Uterus (tissue), 4 donors: ENCODE data around the gene ZNF423. TPM values are rescaled to one million over a fixed set of nuclear protein-coding genes. Genes with fewer than 3 reads are reported as not detected.

Experiments used
- DNase-seq, 2 donors: peaks; one replicate each; pipeline ENCODE4 v3.0.0-alpha.2; 2019 to 2020
- H3K27ac ChIP-seq, 2 donors: fragments of 200-600 bp; sonication (generic); 1 replicate in 1 of 2; 2 replicates in 1 of 2; pipeline ENCODE4 v1.5.1; 2016 to 2018
- H3K27me3 ChIP-seq, 2 donors: fragments of 200-600 bp; sonication (generic); one replicate each; pipeline ENCODE4 v1.5.1; 2018 to 2019; ENCODE audit warnings: control low read depth in 1 of 2
- H3K36me3 ChIP-seq, 2 donors: fragments of 200-600 bp; sonication (generic); one replicate each; pipeline ENCODE4 v1.5.1; 2019; ENCODE audit warnings: control low read depth in 1 of 2
- H3K4me1 ChIP-seq, 2 donors: fragments of 200-600 bp; sonication (generic); one replicate each; pipeline ENCODE4 v1.5.1; 2018 to 2019; ENCODE audit warnings: control low read depth in 1 of 2
- H3K4me3 ChIP-seq, 2 donors: fragments of 200-600 bp; sonication (generic); 1 replicate in 1 of 2; 2 replicates in 1 of 2; pipeline ENCODE4 v1.5.1; 2018 to 2019; ENCODE audit warnings: mild to moderate bottlenecking in 1 of 2
- H3K9me3 ChIP-seq, 2 donors: fragments of 200-600 bp; sonication (generic); one replicate each; pipeline ENCODE4 v1.5.1; 2019; ENCODE audit warnings: control low read depth in 1 of 2
- POLR2A ChIP-seq, 2 donors: fragments of 450-650 bp; IDR thresholded peaks; one replicate each; pipeline ENCODE4 v1.6.1; 2016; ENCODE audit warnings: antibody characterized with exemption in 2 of 2, mild to moderate bottlenecking in 1 of 2, moderate library complexity in 1 of 2
- intact Hi-C: fragments of 100-400 bp; cut with DNase I; formaldehyde crosslinking; loops from one replicate; pipeline ENCODE4 v1.15.1; 2023; ENCODE audit warnings: low total_unique reads
- total RNA-seq, 4 donors: library from RNA; depleted of rRNA in 3 of 4; stranded (reverse); fragments of >200 nt in 3 of 4; gene quantifications; one replicate each; pipeline versions ENCODE4 v1.1.0 to v1.2.4, GENCODE V29; 2014 to 2023
- TF ChIP-seq, protein P1 (sequence below), 4 experiments: fragments of 200-600 bp in 2 of 4; fragments of 450-650 bp in 2 of 4; sonication (generic) in 2 of 4; IDR thresholded peaks; one replicate each; pipeline ENCODE4 v1.5.1; 2016 to 2019; ENCODE audit warnings: antibody characterized with exemption in 4 of 4, mild to moderate bottlenecking in 2 of 4, moderate library complexity in 1 of 4
- donor health status: DM: yes; HTN: yes; CAD: no.

The ZNF423 gene
- total RNA-seq, 4 donors from 2014 or later: 7.1 to 33.5 (median 14.7) TPM

DNA sequence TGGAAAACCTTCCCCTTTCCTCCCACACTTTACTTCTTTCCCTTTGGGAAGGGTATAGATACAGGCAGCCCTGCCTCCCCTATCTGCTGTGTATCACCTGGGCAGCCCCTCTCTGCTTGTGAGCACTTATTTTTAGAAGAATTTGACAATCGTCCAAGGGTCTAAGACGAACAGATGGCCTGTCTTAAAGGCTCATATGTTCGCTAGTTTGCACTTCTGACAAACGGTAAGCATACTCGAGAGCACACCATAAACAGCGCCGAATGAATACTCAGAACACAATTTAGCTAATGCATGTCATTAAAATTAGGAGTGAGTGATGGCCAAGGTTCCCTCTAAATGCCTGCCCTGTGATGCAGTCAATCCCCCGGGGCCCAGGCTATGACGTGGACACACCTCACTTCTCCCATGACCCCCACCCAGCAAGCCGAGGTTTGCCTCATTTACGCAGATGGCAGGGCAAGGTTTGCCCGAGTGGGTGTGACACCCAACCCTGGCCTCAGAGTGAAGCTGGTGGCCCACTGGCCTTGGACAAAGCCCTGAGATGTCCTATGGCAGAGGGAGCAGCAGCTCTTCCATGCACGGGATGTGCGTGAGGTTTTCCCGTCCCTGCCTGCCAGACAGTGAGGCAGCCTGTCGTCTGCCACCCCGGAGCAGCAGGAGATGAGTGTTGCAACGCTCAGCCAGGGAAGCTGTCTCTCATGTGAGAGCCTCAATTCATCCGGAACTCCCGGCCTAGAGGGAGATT is 357.1 kb downstream of the ZNF423 start:
- H3K9me3 ChIP-seq: no peaks in the 10 kb centered on the region
- no peak overlapping the region for H3K27ac ChIP-seq
- TF ChIP-seq POLR2A (IDR thresholded peaks at IDR 0.05): no peak
- TF ChIP-seq, protein P1, sequence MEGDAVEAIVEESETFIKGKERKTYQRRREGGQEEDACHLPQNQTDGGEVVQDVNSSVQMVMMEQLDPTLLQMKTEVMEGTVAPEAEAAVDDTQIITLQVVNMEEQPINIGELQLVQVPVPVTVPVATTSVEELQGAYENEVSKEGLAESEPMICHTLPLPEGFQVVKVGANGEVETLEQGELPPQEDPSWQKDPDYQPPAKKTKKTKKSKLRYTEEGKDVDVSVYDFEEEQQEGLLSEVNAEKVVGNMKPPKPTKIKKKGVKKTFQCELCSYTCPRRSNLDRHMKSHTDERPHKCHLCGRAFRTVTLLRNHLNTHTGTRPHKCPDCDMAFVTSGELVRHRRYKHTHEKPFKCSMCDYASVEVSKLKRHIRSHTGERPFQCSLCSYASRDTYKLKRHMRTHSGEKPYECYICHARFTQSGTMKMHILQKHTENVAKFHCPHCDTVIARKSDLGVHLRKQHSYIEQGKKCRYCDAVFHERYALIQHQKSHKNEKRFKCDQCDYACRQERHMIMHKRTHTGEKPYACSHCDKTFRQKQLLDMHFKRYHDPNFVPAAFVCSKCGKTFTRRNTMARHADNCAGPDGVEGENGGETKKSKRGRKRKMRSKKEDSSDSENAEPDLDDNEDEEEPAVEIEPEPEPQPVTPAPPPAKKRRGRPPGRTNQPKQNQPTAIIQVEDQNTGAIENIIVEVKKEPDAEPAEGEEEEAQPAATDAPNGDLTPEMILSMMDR (IDR thresholded peaks at IDR 0.05): no peak
- intact Hi-C loops: loop anchor here (10.0 kb wide), 1 partner anchor 356 kb away; the partner anchor contains the start of gene ZNF423
- no peaks in the 10 kb centered on the region for H3K4me1 ChIP-seq
- no peaks in the 10 kb centered on the region for H3K36me3 ChIP-seq
- DNase-seq: no peak
- no peak overlapping the region for H3K4me3 ChIP-seq
- no peaks in the 10 kb centered on the region for H3K27me3 ChIP-seq

DNA sequence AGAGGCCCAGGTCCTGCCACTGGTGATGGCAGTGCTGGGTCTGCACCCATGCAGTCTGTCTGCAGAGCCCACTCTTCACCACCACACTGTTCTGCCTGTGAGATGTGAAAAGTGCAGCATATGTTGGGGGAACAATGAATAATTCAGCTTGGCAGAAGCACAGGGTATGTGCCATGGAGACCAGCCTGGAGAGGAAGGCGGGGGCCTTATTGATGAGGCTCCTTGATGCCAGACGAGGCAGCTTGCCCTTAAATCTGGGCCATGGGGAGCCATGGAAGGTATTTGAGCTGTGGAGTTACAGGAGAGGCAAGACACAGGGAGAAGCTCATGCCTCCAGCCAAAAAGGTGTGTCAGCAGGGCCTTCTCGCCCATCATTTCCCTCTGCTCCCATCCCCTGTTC is 357.6 kb downstream of the ZNF423 start:
- H3K4me3 ChIP-seq: no peak overlapping the region
- H3K27me3 ChIP-seq: no peaks in the 10 kb centered on the region
- intact Hi-C loops: loop anchor here (10.0 kb wide), 1 partner anchor 357 kb away; the partner anchor contains the start of gene ZNF423
- no peak overlapping the region for H3K27ac ChIP-seq
- H3K36me3 ChIP-seq: no peaks in the 10 kb centered on the region
- no peaks in the 10 kb centered on the region for H3K4me1 ChIP-seq
- peak in 1 of 2 donors; percentile 8 for DNase-seq
- TF ChIP-seq POLR2A (IDR thresholded peaks at IDR 0.05): no peak
- TF ChIP-seq, protein P1 (IDR thresholded peaks at IDR 0.05): no peak
- H3K9me3 ChIP-seq: no peaks in the 10 kb centered on the region

DNA sequence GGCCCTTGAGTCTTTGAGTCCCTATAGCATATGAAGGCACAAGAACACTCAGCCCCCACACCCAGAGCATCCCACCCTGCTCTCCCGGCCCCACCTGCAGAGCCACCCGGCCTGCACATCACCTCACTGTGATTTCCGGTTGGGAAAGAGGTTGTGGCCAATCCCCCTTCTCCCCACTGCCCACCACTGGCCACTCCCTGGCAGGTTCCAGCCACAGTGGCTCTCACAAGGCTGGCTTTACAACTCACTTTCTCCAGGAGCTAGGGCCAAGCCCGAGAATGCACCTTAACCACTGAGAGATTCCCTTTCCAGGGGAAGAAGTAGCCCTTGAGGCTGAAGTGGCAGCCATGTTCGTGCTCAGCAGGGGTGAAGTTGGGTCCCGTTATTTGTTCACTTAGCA is 358.4 kb downstream of the ZNF423 start:
- DNase-seq: peak in 1 of 2 donors; percentile 10
- Histone ChIP-seq H3K4me3 (no peak overlapping the region), H3K27ac (no peak overlapping the region), H3K27me3 (no peaks in the 10 kb centered on the region), H3K36me3 (no peaks in the 10 kb centered on the region), H3K4me1 (no peaks in the 10 kb centered on the region), H3K9me3 (no peaks in the 10 kb centered on the region)
- TF ChIP-seq, protein P1 (IDR thresholded peaks at IDR 0.05): no peak
- TF ChIP-seq POLR2A (IDR thresholded peaks at IDR 0.05): no peak
- intact Hi-C loops: loop anchor here (10.0 kb wide), 1 partner anchor 357 kb away; the partner anchor contains the start of gene ZNF423

DNA sequence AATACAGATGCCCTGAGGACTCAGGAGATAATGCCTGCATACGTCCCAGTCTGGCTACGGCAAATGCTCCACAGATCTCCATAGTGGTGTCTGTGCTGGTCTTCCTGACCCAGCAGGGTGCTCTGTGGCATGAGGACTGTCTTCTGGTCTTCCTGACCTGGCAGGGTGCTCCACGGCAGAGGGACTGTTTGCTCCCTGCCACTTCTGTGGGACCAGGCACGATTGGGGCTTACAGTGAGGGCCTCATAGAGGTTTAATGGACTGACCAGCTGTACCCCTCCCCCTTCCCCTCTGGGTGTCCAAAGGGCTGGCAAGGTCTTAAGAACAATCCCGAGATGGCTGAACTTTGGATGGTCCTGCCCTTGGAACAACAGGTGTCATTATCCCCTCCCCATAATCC is 359.3 kb downstream of the ZNF423 start:
- H3K36me3 ChIP-seq: no peaks in the 10 kb centered on the region
- no peaks in the 10 kb centered on the region for H3K4me1 ChIP-seq
- intact Hi-C loops: loop anchor here (10.0 kb wide), 1 partner anchor 358 kb away; the partner anchor contains the start of gene ZNF423
- no peak overlapping the region for H3K27ac ChIP-seq
- H3K9me3 ChIP-seq: no peaks in the 10 kb centered on the region
- DNase-seq: peak in 1 of 2 donors; percentile 6
- no peaks in the 10 kb centered on the region for H3K27me3 ChIP-seq
- no peak overlapping the region for H3K4me3 ChIP-seq
- TF ChIP-seq, protein P1 (IDR thresholded peaks at IDR 0.05): no peak
- no peak for TF ChIP-seq POLR2A (IDR thresholded peaks at IDR 0.05)
